T47D (cell line): ENCODE results near the gene SLC22A9.

Source experiments
- DNase-seq, 2 experiments: peaks; one replicate each; pipeline versions ENCODE4 v3.0.0 to v3.0.0-alpha.2; 2011 to 2012; ENCODE audit warnings: low read depth in 1 of 2, low spot score in 1 of 2
- JUND ChIP-seq: IDR thresholded peaks from 2 replicates; pipeline ENCODE4 v1.6.1; 2012; ENCODE audit warnings: low read depth
- in situ Hi-C: cut with HindIII; loops from 2 replicates; pipeline ENCODE4 v1.10.0; 2016; ENCODE audit warnings: low sequenced_read_pairs, low pct_unique_long_range_greater_than_20kb

SLC22A9 gene

DNA sequence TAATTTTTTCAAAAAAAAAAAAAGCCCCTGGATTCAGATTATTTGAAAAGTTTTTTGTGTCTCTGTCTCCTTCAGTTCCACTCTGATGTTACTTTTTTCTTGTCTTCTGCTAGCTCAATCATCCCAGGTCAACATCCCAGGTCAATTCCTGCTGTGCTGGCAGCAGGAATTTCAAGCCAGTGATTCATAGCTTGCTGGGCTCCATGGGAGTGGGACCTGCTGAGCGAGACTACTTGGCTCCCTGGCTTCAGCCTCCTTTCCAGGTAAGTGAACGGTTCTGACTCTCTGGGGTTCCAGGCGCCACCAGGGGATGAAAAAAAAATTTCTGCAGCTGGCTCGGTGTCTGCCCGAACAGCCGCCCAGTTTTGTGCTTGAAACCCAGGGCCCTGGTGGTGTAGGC, 90.0 kb downstream of the SLC22A9 start:
- no peak for TF ChIP-seq JUND
- in situ Hi-C loops, result no loop called here
- DNase-seq, result no peak
